COLO668 (cell line): Measurements from ENCODE around the gene PARD3B.
"Not testable (repeated sequence)": the region's sequence is repeated elsewhere in the genome, so short reads cannot be mapped to it uniquely, and the experiment has no call there.

Experiments used
- DNase-seq: peaks from one replicate; lab custom pipeline; 2025; ENCODE audit not compliant: unreplicated experiment; lab: John Stamatoyannopoulos, UW

PARD3B gene

DNA sequence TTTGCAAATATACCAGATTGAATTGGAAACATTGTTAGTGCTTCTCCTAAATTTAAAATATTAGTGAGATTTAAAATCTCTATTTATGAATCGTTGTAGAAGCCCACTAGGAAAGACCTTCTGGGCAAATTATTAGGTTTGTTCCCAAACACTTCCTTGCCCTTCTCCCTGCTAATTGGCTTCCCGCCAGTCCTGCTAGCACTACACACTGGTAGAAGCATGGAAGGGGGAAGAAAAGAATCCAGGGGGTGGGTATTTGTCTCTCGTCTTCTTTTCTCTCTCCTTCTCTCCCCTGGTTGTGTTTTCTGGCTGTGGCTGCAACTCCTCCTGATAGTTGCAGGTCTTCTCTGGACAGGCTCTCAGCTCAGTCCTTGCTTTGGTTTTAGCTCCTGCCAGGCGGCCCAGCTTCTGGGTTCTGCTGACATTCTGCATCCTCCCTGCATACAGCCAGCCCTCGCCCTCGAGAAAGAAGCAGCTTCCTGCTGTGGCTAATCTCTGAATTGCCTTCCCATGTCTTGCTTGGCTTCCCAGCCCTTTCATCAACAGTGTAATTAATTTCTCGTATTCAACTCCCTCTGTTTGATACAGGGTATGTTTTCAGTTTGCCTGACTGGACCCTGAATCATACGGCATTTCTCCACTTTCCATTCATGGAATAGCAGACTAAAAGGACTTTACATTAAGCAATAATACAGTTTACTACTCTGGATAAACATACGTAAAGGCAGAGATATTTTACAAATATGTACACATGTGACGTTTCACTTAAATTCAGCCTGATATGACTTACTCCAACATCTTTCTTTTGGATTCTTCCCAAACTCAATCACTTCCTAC is 6.9 kb upstream of the PARD3B start:
- no peak for DNase-seq

DNA sequence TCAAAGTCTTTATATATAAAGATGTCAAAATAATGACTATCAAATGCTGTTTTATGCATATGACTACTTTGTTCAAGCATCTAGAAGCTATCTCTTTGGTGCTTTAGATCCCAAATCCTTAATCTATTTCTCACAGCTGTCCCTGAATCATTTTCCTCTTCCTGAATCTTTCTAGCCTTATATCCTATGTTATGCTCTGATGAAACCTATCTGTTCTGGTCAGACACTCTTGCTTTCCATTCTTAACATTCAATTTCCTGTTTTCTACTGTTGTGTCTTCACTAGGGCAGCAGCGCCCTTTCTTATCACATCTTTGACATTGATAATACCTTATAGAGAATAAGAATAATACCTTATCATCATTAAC is 6.3 kb upstream of the PARD3B start:
- DNase-seq = no peak

DNA sequence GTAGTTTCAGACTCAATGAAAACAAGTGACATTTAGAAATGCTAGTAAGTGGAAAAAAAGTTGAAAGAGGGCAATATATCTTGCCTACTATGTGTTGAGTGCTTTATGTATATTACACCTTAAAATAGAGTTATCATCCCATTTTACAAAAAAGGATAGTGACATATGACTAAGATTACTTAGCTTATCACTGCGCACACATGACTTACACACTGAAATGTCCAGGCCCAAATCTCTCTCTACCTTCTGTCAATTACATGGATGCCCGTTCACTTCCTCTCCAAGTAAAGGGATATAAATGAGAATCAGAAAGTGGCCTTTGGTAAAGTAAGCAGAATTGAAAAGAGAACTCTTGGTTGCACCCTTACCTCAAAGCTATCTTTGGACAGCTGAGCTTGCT is 3.6 kb upstream of the PARD3B start:
- no peak for DNase-seq

- DNase-seq = no peak
These were observed 2.2 kb upstream of the PARD3B start for GRCh38 chr2:204542982-204543608.

GRCh38 chr2:204545861-204546735 is 823 bp downstream of the PARD3B start:
- peak; percentile 72 for DNase-seq

DNA sequence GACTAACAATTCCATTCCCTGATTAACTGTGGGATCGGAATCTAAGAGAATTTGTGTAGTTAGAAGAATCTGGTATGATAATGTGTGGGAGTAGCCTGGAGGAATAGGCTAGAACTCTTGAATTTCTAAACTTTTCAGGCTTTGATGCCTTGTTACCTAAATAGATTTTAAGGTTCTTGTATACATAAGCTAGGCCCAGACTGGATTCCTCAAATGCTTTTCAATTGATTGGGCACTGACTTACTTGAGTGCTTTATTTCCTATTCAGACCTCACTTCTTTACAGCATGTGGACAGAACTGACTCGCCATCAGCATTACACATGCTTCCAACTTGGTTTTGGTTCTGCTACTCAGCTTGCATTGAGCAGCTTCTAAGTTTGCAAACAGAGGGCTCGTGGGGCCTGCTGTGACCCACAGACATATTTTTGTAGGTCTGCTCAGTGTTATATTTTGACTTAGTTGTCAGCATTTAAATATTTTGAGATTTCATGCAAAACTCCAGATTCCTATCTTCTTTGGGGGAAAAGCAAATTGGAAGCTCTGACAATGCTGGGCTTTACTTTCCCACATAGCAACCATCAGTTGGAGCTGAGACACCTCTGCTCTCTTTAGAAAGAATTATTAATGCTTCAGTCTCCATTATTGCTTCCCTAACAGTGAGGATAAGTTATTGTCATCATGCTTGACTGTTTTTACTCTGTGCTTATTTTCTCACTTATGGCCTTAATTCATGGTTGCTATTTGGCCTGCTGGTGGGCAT is 5.7 kb downstream of the PARD3B start:
- no peak for DNase-seq

DNA sequence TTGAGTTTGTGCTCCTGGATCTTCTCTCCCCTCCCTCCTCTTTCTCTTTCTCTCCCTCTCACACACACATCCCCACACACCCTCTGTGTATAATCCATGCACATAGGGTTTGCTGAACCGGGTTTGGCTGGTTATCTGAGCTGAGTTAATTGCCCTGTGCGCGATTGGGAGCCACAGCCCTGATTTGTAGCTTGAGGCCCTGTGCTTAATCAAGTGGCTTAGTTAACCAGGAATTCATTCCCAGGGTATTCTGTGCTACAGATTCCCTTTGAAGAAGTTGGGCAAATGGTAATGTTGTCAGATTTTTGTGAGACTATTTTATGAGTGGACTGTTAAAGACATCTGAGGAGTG is 6.2 kb downstream of the PARD3B start:
- DNase-seq = no peak

GRCh38 chr2:204557604-204558003 is 12.3 kb downstream of the PARD3B start:
- no peak for DNase-seq

- DNase-seq = not testable (repeated sequence)
These were observed 14.1 kb downstream of the PARD3B start for GRCh38 chr2:204559358-204559757.

DNA sequence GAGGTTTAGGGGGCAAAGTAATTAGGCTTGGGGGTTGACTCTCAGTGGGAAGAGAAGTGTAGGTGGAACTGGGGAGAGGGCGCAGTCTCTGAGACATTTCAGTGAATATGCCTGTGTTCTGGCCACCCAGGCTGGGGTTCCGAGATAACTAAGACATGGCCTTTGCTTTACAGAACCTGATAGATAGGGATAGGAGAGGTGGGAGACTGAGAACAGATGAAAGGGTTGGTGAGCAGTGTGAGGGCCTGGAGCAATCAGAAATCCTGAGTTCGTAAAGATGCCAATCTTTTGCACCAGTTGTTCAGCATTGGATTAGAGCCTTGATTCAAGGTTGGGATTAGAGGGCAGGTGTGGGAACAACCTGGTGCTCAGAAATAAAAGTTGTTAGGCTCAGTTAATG is 15.6 kb downstream of the PARD3B start:
- no peak for DNase-seq

GRCh38 chr2:204561771-204562170 is 16.5 kb downstream of the PARD3B start:
- DNase-seq = no peak

- no peak for DNase-seq
These were observed 21.2 kb downstream of the PARD3B start for GRCh38 chr2:204566439-204566838.

DNA sequence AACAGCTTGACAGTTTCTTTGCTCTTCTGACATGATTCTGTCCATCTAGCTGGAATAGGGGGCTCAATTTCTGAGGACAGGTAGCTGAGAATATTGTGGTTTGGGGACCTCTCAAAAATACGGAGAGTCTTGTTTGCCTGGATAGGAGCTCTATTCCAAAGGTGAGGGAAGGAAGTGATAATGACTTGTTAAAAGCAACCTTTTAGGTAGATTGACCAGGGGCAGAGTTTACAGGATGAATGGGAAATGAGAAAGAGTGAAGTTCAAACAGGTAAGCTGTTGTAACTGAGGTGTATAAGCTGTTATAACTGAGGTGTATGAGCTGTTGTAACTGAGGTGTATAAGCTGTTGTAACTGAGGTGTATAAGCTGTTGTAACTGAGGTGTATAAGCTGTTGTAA is 25.1 kb downstream of the PARD3B start:
- DNase-seq = no peak

GRCh38 chr2:204571041-204571440 is 25.8 kb downstream of the PARD3B start:
- DNase-seq = no peak

- no peak for DNase-seq
These were observed 26.6 kb downstream of the PARD3B start for GRCh38 chr2:204571911-204572310.

DNA sequence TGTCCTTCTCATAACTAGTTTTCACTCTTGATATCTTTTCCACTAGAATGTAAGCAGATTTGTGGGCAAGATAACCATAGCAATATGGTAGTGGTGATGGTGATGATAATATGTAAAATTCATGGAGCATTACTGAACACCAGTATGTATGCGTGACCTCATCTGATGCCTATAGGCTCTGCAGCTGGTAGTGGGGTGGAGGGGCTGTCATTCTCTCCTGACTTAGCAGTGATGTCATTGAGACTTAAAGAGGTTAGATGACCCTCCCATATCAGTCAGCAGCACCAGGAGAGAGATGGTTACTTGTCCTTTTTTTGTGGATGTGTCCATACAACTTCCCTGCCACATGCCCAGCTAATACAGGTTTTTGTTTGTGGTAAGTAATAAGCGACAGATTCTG is 27.9 kb downstream of the PARD3B start:
- DNase-seq = no peak

- no peak for DNase-seq
These were observed 29.2 kb downstream of the PARD3B start for GRCh38 chr2:204574486-204574885.

DNA sequence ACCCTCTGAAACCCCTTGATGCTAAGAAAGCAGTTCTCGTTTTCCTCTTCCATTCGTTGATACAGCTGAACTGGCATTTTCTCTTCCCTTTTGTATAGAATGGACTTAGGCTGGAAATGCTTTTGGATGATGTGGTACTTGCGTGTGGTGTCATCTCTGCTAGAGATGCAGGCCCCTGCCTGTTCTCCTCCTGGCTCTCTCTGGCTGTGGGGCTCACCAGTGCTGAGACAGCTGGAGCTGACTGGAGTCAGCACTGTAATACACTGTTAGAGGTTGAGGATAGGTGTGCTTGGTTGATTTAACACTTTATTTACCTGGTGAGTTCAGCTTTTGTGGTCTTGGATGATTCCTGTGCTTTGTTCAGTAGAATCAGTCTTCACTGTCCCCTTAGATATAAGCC is 30.2 kb downstream of the PARD3B start:
- DNase-seq = no peak

GRCh38 chr2:204576362-204576979 is 31.2 kb downstream of the PARD3B start:
- DNase-seq = no peak

DNA sequence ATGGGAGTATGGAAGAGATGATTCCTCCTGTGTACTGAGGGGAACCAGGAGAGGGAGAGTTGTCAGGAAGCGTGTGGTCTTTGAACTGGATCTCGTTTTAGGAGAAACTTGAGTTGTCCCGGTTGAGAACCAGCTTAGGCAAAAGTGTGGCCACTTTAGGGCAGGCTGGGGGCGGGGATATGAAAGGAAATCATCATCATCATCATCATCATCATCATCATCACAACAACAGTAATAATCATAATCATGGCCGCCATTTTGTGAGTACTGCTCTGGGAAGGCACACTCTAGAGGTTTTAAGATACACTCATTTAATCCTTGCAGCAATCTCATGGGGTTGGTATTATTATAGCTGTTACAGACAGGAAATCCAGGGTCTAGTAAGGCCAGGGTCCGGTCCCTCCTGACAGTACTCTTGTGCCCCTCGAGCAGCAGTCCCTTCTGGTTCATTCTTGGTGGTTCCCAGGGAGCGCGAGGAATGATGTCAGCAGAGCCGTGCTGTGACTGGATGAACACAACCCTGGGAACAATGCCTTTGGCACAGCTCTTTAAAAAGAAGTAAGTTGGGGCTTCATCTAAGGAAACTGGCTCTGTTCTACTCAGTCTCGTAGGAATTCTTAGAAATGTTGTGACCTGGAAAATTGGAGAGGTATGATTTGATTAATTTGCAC is 33.8 kb downstream of the PARD3B start:
- DNase-seq = no peak
